Osteocyte (in vitro differentiated cells): ENCODE measurements around the gene SRRM5. TPM values are rescaled to one million over a fixed set of nuclear protein-coding genes. Genes with fewer than 3 reads are reported as not detected.
A peak's percentile ranks its signal among the peaks of the same experiment; 100 is the strongest.

Source experiments
- DNase-seq: peaks from one replicate; pipeline ENCODE4 v3.0.0; 2021; ENCODE audit warnings: mixed read lengths; ENCODE audit not compliant: unreplicated experiment; ENCODE audit errors: extremely low spot score
- H3K27ac Mint-ChIP-seq: one replicate; pipeline ENCODE4 v1.8.0; 2021; ENCODE audit warnings: mild to moderate bottlenecking, mixed read lengths; ENCODE audit not compliant: unreplicated experiment
- H3K27me3 Mint-ChIP-seq: one replicate; pipeline ENCODE4 v1.8.0; 2021; ENCODE audit warnings: mixed read lengths; ENCODE audit not compliant: unreplicated experiment
- H3K36me3 Mint-ChIP-seq: one replicate; pipeline ENCODE4 v1.8.0; 2021; ENCODE audit warnings: mixed read lengths; ENCODE audit not compliant: unreplicated experiment
- H3K4me1 Mint-ChIP-seq: one replicate; pipeline ENCODE4 v1.8.0; 2021; ENCODE audit warnings: mixed read lengths; ENCODE audit not compliant: unreplicated experiment
- H3K4me3 Mint-ChIP-seq: one replicate; pipeline ENCODE4 v1.8.0; 2021; ENCODE audit warnings: mild to moderate bottlenecking, moderate library complexity, mixed read lengths; ENCODE audit not compliant: unreplicated experiment
- H3K9me3 Mint-ChIP-seq: one replicate; pipeline ENCODE4 v1.8.0; 2021; ENCODE audit warnings: mixed read lengths; ENCODE audit not compliant: unreplicated experiment
- total RNA-seq: library from RNA; stranded (reverse); gene quantifications from 2 replicates; pipeline ENCODE4 v1.2.1, GENCODE V29; 2021
- TF ChIP-seq, protein P1 (sequence below): fragments of 200-600 bp; sonication (generic); IDR thresholded peaks from 2 replicates; pipeline ENCODE4 v1.5.0; 2021; ENCODE audit warnings: antibody characterized with exemption, mild to moderate bottlenecking, moderate library complexity

Gene SRRM5
- total RNA-seq, 1 donor from 2014 or later, result 0.35 TPM

GRCh38 chr19:43620061-43621001 lies 8.4 kb downstream of the SRRM5 start:
- H3K36me3 Mint-ChIP-seq, result no peaks in the 10 kb centered on the region
- DNase-seq, result no peak
- H3K9me3 Mint-ChIP-seq, result no peaks in the 10 kb centered on the region
- peak overlapping the region; percentile 97 for H3K27ac Mint-ChIP-seq
- H3K4me1 Mint-ChIP-seq, result peaks cover 17% of the 10 kb centered on the region
- TF ChIP-seq, protein P1, sequence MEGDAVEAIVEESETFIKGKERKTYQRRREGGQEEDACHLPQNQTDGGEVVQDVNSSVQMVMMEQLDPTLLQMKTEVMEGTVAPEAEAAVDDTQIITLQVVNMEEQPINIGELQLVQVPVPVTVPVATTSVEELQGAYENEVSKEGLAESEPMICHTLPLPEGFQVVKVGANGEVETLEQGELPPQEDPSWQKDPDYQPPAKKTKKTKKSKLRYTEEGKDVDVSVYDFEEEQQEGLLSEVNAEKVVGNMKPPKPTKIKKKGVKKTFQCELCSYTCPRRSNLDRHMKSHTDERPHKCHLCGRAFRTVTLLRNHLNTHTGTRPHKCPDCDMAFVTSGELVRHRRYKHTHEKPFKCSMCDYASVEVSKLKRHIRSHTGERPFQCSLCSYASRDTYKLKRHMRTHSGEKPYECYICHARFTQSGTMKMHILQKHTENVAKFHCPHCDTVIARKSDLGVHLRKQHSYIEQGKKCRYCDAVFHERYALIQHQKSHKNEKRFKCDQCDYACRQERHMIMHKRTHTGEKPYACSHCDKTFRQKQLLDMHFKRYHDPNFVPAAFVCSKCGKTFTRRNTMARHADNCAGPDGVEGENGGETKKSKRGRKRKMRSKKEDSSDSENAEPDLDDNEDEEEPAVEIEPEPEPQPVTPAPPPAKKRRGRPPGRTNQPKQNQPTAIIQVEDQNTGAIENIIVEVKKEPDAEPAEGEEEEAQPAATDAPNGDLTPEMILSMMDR, result no peak
- H3K4me3 Mint-ChIP-seq, result peak overlapping the region; percentile 95
- no peaks in the 10 kb centered on the region for H3K27me3 Mint-ChIP-seq

DNA sequence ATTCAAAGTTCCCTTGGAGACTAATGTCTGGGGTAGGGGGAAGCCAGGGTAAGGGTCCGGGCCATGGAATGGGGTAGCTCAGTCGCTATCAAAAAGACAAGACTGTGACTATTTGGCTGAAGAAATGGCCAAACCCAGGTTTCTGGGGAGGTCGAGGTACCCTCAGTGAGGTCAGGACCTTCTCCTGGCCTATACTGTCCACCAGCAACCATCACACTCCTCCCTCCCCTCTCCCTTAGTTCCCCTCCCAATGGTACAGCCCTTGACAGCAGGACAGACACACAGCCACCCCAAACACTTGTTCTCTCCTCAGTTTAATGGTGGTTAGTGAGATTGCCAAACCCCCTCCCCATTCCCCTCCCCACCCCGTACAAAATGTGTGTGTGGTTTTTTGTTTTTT lies 10.2 kb downstream of the SRRM5 start:
- TF ChIP-seq, protein P1, result no peak
- H3K4me1 Mint-ChIP-seq, result peaks cover 14% of the 10 kb centered on the region
- no peak for DNase-seq
- no peak overlapping the region for H3K27ac Mint-ChIP-seq
- no peaks in the 10 kb centered on the region for H3K27me3 Mint-ChIP-seq
- H3K36me3 Mint-ChIP-seq, result no peaks in the 10 kb centered on the region
- H3K4me3 Mint-ChIP-seq, result no peak overlapping the region
- no peaks in the 10 kb centered on the region for H3K9me3 Mint-ChIP-seq

DNA sequence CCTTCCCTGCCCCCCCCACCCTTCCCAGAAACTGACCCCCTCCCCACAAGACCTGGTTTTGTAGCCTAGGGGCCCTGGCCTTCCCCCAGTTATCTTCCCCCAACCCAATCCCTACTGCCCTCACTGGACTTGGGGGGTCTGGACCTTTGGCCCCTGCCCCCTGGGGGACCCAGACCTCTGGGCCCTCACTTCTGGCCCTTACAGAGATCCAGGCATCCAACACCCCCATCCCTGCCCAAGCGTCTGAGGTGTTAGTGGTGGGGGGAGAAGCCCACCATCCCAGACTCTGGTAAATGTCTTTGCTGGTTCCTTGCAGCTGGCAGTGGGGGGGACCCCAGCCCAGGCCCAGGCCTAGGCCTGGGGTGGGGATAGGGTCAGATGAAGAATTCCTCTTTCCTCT lies 11.1 kb downstream of the SRRM5 start:
- no peak for DNase-seq
- Mint-ChIP-seq H3K4me1 (peaks cover 14% of the 10 kb centered on the region), H3K4me3 (no peak overlapping the region), H3K36me3 (no peaks in the 10 kb centered on the region), H3K27me3 (no peaks in the 10 kb centered on the region), H3K27ac (no peak overlapping the region), H3K9me3 (no peaks in the 10 kb centered on the region)
- TF ChIP-seq, protein P1, result no peak

DNA sequence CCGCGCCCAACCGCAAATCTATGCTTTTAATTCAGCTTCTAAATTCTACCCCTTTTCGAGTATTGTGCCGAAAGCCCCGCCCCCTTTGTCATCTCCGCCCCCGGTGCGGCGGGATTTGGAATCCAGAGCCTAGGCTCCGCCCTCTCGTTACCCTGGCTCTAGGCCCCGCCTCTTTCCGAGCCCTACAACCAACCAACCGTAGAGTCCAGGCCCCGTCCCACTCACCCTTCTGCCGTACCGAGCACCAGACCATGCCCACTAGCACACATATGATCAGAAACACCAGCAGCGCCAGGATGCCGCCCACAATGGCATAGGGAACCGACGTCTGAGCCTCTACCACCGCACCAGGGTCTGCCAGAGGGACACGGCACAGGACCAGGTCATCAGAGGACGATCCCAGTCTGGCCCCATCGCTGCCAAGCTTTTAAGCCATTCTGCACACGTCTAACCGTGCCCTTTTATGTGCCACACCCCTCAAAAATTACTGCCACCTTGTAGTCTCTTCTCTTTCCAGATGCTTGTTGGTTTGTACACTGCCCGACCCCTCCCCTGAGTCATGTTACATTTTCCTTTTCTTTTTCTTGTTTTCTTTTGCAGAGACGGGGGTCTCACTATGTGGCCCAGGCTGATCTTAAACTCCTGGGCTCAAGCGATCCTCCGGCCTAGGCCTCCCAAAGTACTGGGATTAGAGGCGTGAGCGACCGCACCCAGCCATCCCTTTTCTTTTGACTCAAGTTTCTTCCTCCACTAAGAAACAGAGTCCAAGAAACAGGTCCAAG lies 12.2 kb downstream of the SRRM5 start:
- peaks cover 10% of the 10 kb centered on the region for H3K4me1 Mint-ChIP-seq

More for the DNA sequence above, 12.2 kb downstream of the SRRM5 start:
- no peaks in the 10 kb centered on the region for H3K27me3 Mint-ChIP-seq
- H3K27ac Mint-ChIP-seq, result no peak overlapping the region
- H3K4me3 Mint-ChIP-seq, result no peak overlapping the region
- H3K36me3 Mint-ChIP-seq, result no peaks in the 10 kb centered on the region
- no peak for DNase-seq
- no peaks in the 10 kb centered on the region for H3K9me3 Mint-ChIP-seq
- TF ChIP-seq, protein P1, result no peak
